Activated CD4-positive, alpha-beta T cell treated with anti-CD3 and anti-CD28 coated beads, Interleukin-2, amount 50 U/mL, for 16 hours (primary cell): ENCODE measurements around the gene NAA11.
"Not testable (repeated sequence)": the region's sequence is repeated elsewhere in the genome, so short reads cannot be mapped to it uniquely, and the experiment has no call there.

Source experiments
- DNase-seq: peaks from one replicate; pipeline ENCODE4 v3.0.0-alpha.2; 2020

Gene NAA11

GRCh38 chr4:79308137-79308536 lies 17.7 kb downstream of the NAA11 start:
- DNase-seq, result no peak

- no peak for DNase-seq
Observed at GRCh38 chr4:79306795-79307194, 19.1 kb downstream of the NAA11 start.

- DNase-seq, result no peak
Observed at GRCh38 chr4:79300280-79300679, 25.6 kb downstream of the NAA11 start.

GRCh38 chr4:79298484-79298883 lies 27.4 kb downstream of the NAA11 start:
- DNase-seq, result no peak

GRCh38 chr4:79298027-79298426 lies 27.8 kb downstream of the NAA11 start:
- no peak for DNase-seq

- DNase-seq, result no peak
Observed at GRCh38 chr4:79297479-79297878, 28.4 kb downstream of the NAA11 start.

- DNase-seq, result no peak
Observed at GRCh38 chr4:79296768-79297428, 29.0 kb downstream of the NAA11 start.

- DNase-seq, result no peak
Observed at GRCh38 chr4:79295086-79295485, 30.8 kb downstream of the NAA11 start.

GRCh38 chr4:79294064-79294463 lies 31.8 kb downstream of the NAA11 start:
- DNase-seq, result no peak

GRCh38 chr4:79292008-79292407 lies 33.9 kb downstream of the NAA11 start:
- no peak for DNase-seq

- no peak for DNase-seq
Observed at GRCh38 chr4:79290376-79290775, 35.5 kb downstream of the NAA11 start.

GRCh38 chr4:79288185-79288584 lies 37.7 kb downstream of the NAA11 start:
- DNase-seq, result no peak

- no peak for DNase-seq
Observed at GRCh38 chr4:79287718-79288117, 38.1 kb downstream of the NAA11 start.

- DNase-seq, result no peak
Observed at GRCh38 chr4:79287076-79287475, 38.8 kb downstream of the NAA11 start.

- no peak for DNase-seq
Observed at GRCh38 chr4:79281566-79282359, 44.1 kb downstream of the NAA11 start.

- DNase-seq, result not testable (repeated sequence)
Observed at GRCh38 chr4:79277467-79277866, 48.4 kb downstream of the NAA11 start.

- DNase-seq, result no peak
Observed at GRCh38 chr4:79273915-79274314, 51.9 kb downstream of the NAA11 start.

GRCh38 chr4:79272761-79273160 lies 53.1 kb downstream of the NAA11 start:
- no peak for DNase-seq

- no peak for DNase-seq
Observed at GRCh38 chr4:79272126-79272525, 53.7 kb downstream of the NAA11 start.

- DNase-seq, result no peak
Observed at GRCh38 chr4:79267671-79268070, 58.2 kb downstream of the NAA11 start.
